Measurements from ENCODE around the gene LYZL1.
"Not testable (repeated sequence)": the region's sequence is repeated elsewhere in the genome, so short reads cannot be mapped to it uniquely, and the experiment has no call there.

- TF ChIP-seq POLR2A, CTCF (IDR thresholded peaks at IDR 0.05): not testable (repeated sequence)
Measured at GRCh38 chr10:29292406-29292805, 3.5 kb downstream of the LYZL1 start.

Data from uterus (tissue), 2 donors.